GM12878 (cell line): Measurements from ENCODE around the gene DDO. TPM values are rescaled to one million over a fixed set of nuclear protein-coding genes. Genes with fewer than 3 reads are reported as not detected.

Source experiments
- ATAC-seq: fragments of 200-7000 bp; cut with Tn5 transposase; 3 replicates; pipeline ENCODE4 v1.9.1; 2020; ENCODE audit warnings: mild to moderate bottlenecking, moderate library complexity
- BruUV-seq: library from RNA; stranded (reverse); fragments of 400-500 nt; replicated peaks from 2 replicates; lab custom pipeline; 2021; lab: Mats Ljungman, UMichigan
- CTCF ChIA-PET: fragments of 300-600 bp; sonication (Branson Sonifier 250); formaldehyde crosslinking; extraction: SDS; loops from one replicate; lab custom pipeline; 2021; ENCODE audit warnings: inconsistent platforms; lab: Yijun Ruan, JAX
- POLR2A ChIA-PET: fragments of 350-600 bp; formaldehyde crosslinking; extraction: SDS; loops from one replicate; lab custom pipeline; 2021; ENCODE audit warnings: inconsistent platforms; lab: Charles Lee
- RAD21 ChIA-PET: fragments of 300-600 bp; sonication (Branson Sonifier 250); formaldehyde crosslinking; loops from one replicate; lab custom pipeline; 2023; ENCODE audit warnings: antibody characterized with exemption; ENCODE audit not compliant: unreplicated experiment; lab: Charles Lee
- SMC1A ChIA-PET: fragments of 300-600 bp; sonication (Branson Sonifier 250); formaldehyde crosslinking; loops from one replicate; lab custom pipeline; 2023; ENCODE audit not compliant: unreplicated experiment, uncharacterized antibody; lab: Charles Lee
- DNase-seq: peaks from one replicate; pipeline ENCODE4 v3.0.0-alpha.2; 2011; ENCODE audit warnings: low read depth, low spot score
- FAIRE-seq: peaks from 3 replicates; lab custom pipeline; 2011; peaks lifted over from hg19 to GRCh38; lab: Jason Lieb, UNC
- H2AFZ ChIP-seq: 2 replicates; pipeline ENCODE4 v1.6.0; 2011; ENCODE audit warnings: low read depth, low read length, control low read depth; ENCODE audit not compliant: control insufficient read depth
- H3K27ac ChIP-seq: 2 replicates; pipeline ENCODE4 v1.5.1; 2011; ENCODE audit warnings: control low read depth; ENCODE audit not compliant: control insufficient read depth, insufficient read depth
- H3K27me3 ChIP-seq, 2 experiments: replicated peaks in 1 of 2; 2 replicates each; pipeline versions ENCODE4 v1.6.0 to v1.6.1; 2011; ENCODE audit warnings: low read length in 1 of 2; ENCODE audit not compliant: control insufficient read depth in 2 of 2, insufficient read depth in 2 of 2
- H3K36me3 ChIP-seq, 2 experiments: 2 replicates each; pipeline ENCODE4 v1.5.1; 2011; ENCODE audit warnings: low read length in 1 of 2; ENCODE audit not compliant: control insufficient read depth in 2 of 2, insufficient read depth in 2 of 2
- H3K4me1 ChIP-seq: 2 replicates; pipeline ENCODE4 v1.6.1; 2011; ENCODE audit warnings: mild to moderate bottlenecking, low read length, moderate library complexity, mixed read lengths; ENCODE audit not compliant: control insufficient read depth, insufficient read depth
- H3K4me2 ChIP-seq: 2 replicates; pipeline ENCODE4 v1.6.0; 2011; ENCODE audit warnings: control low read depth; ENCODE audit not compliant: control insufficient read depth, insufficient read depth
- H3K4me3 ChIP-seq: fragments of 200-600 bp; sonication (generic); 2 replicates; pipeline ENCODE4 v1.5.1; 2016
- H3K79me2 ChIP-seq: 2 replicates; pipeline ENCODE4 v1.6.0; 2011; ENCODE audit warnings: low read length; ENCODE audit not compliant: control insufficient read depth, insufficient read depth
- H3K9ac ChIP-seq: 2 replicates; pipeline ENCODE4 v1.8.0; 2011; ENCODE audit warnings: low read length, control low read depth, mixed read lengths; ENCODE audit not compliant: control insufficient read depth, insufficient read depth
- H3K9me3 ChIP-seq: replicated peaks from 3 replicates; pipeline ENCODE4 v1.5.1; 2011; ENCODE audit warnings: mild to moderate bottlenecking, low read length; ENCODE audit not compliant: control insufficient read depth, insufficient read depth
- H4K20me1 ChIP-seq: 2 replicates; pipeline ENCODE4 v1.6.0; 2011; ENCODE audit not compliant: control insufficient read depth, insufficient read depth
- BCL3 ChIP-seq: IDR thresholded peaks from 2 replicates; pipeline ENCODE4 v1.6.1; 2011; ENCODE audit warnings: borderline replicate concordance, low read depth, mild to moderate bottlenecking, moderate library complexity, low read length; ENCODE audit not compliant: insufficient read depth, poor library complexity, severe bottlenecking
- E2F8 ChIP-seq: fragments of 450-650 bp; IDR thresholded peaks from 2 replicates; pipeline ENCODE4 v1.6.1; 2018; ENCODE audit warnings: mild to moderate bottlenecking, low read depth, moderate library complexity; ENCODE audit not compliant: partially characterized antibody
- ELK1 ChIP-seq: IDR thresholded peaks from 2 replicates; pipeline ENCODE4 v1.6.1; 2012; ENCODE audit warnings: low read depth, low read length, improper control_type of control experiment
- ESRRA ChIP-seq: IDR thresholded peaks from 2 replicates; pipeline ENCODE4 v1.6.1; 2012; ENCODE audit warnings: mild to moderate bottlenecking, low read length, improper control_type of control experiment
- RAD21 ChIP-seq: IDR thresholded peaks from 2 replicates; pipeline ENCODE4 v1.6.1; 2011; ENCODE audit warnings: mild to moderate bottlenecking, low read depth, low read length, moderate library complexity; ENCODE audit not compliant: insufficient read depth
- SKIL ChIP-seq: fragments of 450-650 bp; IDR thresholded peaks from 2 replicates; pipeline ENCODE4 v1.6.1; 2017; ENCODE audit warnings: mild to moderate bottlenecking, low read depth, inconsistent platforms; ENCODE audit not compliant: poor library complexity, severe bottlenecking
- SP1 ChIP-seq: IDR thresholded peaks from one replicate; pipeline ENCODE4 v1.6.1; 2011; ENCODE audit warnings: low read depth, low read length
- SREBF2 ChIP-seq: IDR thresholded peaks from 2 replicates; pipeline ENCODE4 v1.6.1; 2012; ENCODE audit warnings: mild to moderate bottlenecking, low read length
- TBL1XR1 ChIP-seq: IDR thresholded peaks from 2 replicates; pipeline ENCODE4 v1.6.1; 2012; ENCODE audit warnings: low read depth, low read length, improper control_type of control experiment
- TCF3 ChIP-seq: IDR thresholded peaks from 2 replicates; pipeline ENCODE4 v1.6.1; 2012; ENCODE audit warnings: low read depth, mild to moderate bottlenecking, low read length, borderline replicate concordance; ENCODE audit not compliant: insufficient read depth
- WGBS: methylation state at CpG from one replicate; pipeline ENCODE4 v1.1.6; 2016; ENCODE audit warnings: low lambda C conversion rate; ENCODE audit not compliant: insufficient replicate concordance, insufficient coverage; ENCODE audit errors: missing lambda C conversion rate; 5-methylcytosine and 5-hydroxymethylcytosine counted together
- in situ Hi-C: fragments of 300-500 bp; cut with MboI; formaldehyde crosslinking; loops from 9 replicates; pipeline ENCODE4 v1.14.3; 2018; ENCODE audit warnings: mixed read lengths
- intact Hi-C: fragments of 100-400 bp; cut with micrococcal nuclease; formaldehyde crosslinking; loops from one replicate; pipeline ENCODE4 v1.14.2; 2022; ENCODE audit not compliant: unreplicated experiment
- polyA plus RNA-seq, 11 experiments: library from polyadenylated mRNA; depleted of rRNA in 4 of 11; unstranded in 6 of 11; stranded (reverse) in 5 of 11; fragments of >200 nt; fragmentation: Nextera tagmentation in 4 of 11; fragmentation: Illumina TruSeq in 1 of 11; extraction: Ambion mirVana in 4 of 11; extraction: Trizol in 1 of 11; gene quantifications; 1 replicate in 1 of 11; 2 replicates in 10 of 11; pipeline versions ENCODE4 v1.2.1 to v1.2.3, GENCODE V29; 2011 to 2016; ENCODE audit warnings: inconsistent platforms in 2 of 11, missing spikeins in 2 of 11, low read depth in 1 of 11
- total RNA-seq, 4 experiments: library from RNA; depleted of rRNA in 3 of 4; stranded (reverse); fragments of >200 nt in 3 of 4; fragmentation: Illumina TruSeq in 1 of 4; extraction: Trizol in 1 of 4; gene quantifications; 2 replicates each; pipeline versions ENCODE4 v1.2.1 to v1.2.3, GENCODE V29; 2013 to 2021

Gene DDO
- total and polyA plus RNA-seq, 10 of the 15 experiments (the other 5 are each of a cell fraction or from before 2014, with no cell fraction given) = 0.04 to 0.14 (median 0.09) TPM; not detected in 6

GRCh38 chr6:110378552-110378951 lies 36.8 kb downstream of the DDO start:
- H3K4me2 ChIP-seq = no peak overlapping the region
- in situ Hi-C loops = no loop called here

More at GRCh38 chr6:110378552-110378951, 36.8 kb downstream of the DDO start:
- Histone ChIP-seq H3K27ac (no peak overlapping the region), H3K36me3 (no peaks in the 10 kb centered on the region), H3K27me3 (no peaks in the 10 kb centered on the region), H3K9ac (no peak overlapping the region), H3K4me3 (no peak overlapping the region), H4K20me1 (no peaks in the 10 kb centered on the region), H2AFZ (no peak overlapping the region), H3K79me2 (no peaks in the 10 kb centered on the region), H3K9me3 (no peaks in the 10 kb centered on the region), H3K4me1 (no peaks in the 10 kb centered on the region)
- SMC1A ChIA-PET = no interaction called here
- TF ChIP-seq TCF3 = no peak
- no peak for TF ChIP-seq SKIL
- TF ChIP-seq SP1 = no peak
- no peak for TF ChIP-seq BCL3
- no peak for TF ChIP-seq E2F8
- TF ChIP-seq ESRRA = no peak
- TF ChIP-seq SREBF2 = no peak
- TF ChIP-seq TBL1XR1 = no peak
- no peak for TF ChIP-seq RAD21
- TF ChIP-seq ELK1 = no peak
- POLR2A ChIA-PET = no interaction called here
- no TSS peak for BruUV-seq
- DNase-seq (no peak), ATAC-seq (no peak), FAIRE-seq (no peak)
- intact Hi-C loops = no loop called here
- WGBS = 65% methylated on average over 9 of the region's 9 CpGs
- CTCF ChIA-PET = no interaction called here
- RAD21 ChIA-PET = no interaction called here
